A549 treated with RU486 at 1 μM for 4 hours (cell line): ENCODE data around the gene TOR1B. TPM values are rescaled to one million over a fixed set of nuclear protein-coding genes. Genes with fewer than 3 reads are reported as not detected.

ENCODE experiments used
- total RNA-seq: library from RNA; stranded (reverse); fragments of 200-300 nt; extraction: Qiagen RNA extraction; gene quantifications from 5 replicates; pipeline ENCODE4 v1.2.3, GENCODE V29; 2022; ENCODE audit warnings: low read depth

The TOR1B gene, protein sequence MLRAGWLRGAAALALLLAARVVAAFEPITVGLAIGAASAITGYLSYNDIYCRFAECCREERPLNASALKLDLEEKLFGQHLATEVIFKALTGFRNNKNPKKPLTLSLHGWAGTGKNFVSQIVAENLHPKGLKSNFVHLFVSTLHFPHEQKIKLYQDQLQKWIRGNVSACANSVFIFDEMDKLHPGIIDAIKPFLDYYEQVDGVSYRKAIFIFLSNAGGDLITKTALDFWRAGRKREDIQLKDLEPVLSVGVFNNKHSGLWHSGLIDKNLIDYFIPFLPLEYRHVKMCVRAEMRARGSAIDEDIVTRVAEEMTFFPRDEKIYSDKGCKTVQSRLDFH
- total RNA-seq: 20.0 to 25.3 TPM (median 24.0 TPM) in 5 replicates

DNA sequence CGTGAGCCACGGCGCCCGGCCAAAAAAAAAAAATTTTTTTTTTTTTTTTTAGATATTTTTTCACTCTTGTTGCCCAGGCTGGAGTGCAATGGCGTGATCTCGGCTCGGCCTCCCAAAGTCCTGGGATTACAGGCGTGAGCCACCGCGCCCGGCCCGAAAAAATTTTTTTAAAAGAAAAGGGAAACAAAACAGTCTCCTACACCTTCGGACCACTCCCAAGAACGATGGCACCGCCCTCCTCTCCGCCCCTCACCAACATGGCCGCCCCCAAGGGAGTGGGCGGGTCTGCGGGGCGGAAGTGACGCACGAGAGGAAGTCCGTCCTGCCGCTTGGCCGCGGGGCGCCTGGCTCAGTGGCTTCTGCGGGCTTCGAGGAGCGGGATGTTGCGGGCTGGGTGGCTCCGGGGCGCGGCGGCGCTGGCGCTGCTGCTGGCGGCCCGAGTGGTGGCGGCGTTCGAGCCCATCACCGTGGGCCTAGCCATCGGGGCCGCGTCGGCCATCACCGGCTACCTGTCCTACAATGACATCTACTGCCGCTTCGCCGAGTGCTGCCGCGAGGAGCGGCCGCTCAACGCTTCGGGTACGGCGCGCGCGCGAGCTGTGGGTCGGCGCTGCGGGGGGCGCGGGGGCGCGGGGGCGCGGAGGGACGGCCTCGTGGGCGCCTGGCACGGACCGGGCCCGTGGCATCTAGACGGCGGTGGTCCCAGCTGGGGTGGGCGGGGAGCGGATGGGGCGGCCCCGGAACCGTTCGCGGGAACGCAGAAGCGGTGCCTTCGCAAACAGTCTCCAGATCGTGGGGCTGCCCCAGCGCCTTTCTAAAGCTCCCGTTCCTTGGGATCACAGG is at the start of gene TOR1B:
Gene TOR1B, plus strand, starts transcription at position 352 of the 843 bp plus-strand sequence. Its CDS starts 29 bp downstream, at position 381.

GRCh38 chr9:129823935-129824601 is 21.1 kb downstream of the TOR1B start, which contains the start of gene TOR1A:
TOR1A (minus strand) TSS chr9:129824136; CDS start chr9:129824085, 51 bp downstream.

DNA sequence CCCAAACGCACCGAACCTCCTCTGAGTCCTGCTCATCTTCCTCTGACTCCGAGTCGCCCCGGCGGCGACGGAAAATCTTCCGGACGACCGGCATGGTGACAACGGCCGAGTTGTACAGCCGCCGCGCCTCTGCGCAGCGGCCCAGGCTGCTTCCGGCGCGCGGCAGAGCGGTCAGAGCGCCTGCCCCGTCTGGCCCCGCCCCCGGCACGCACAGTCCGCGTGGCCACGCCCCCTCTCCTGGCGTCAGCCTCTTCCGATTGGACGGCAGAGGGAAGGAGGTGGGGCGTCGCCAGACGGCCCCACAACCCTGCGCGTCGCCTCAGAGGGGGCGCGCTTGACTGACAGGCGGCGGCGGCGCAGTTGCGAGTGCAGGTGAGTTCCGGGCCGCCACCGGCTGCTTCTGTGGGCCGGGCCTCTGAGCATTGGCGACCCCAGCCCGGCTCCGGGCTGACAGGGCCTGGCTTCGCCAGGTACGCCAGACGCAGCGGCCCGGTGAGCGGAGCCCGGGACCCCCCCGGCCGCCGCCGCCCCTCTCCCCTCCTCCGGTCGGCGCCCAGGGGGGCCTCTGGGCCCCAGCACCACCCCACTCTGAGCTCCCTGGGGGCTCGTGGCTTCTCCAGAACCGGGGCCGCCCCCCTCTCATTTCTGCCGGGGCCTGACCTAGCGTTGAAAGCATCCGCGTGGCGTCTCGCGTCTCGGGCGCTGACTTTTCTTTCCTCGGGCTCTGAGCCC is 32.3 kb downstream of the TOR1B start, which contains the start of the genes C9orf78 and USP20:
Gene C9orf78, minus strand, starts transcription at position 148 of the 732 bp plus-strand sequence. Its CDS starts 54 bp downstream, at position 94.
Gene USP20, plus strand, starts transcription at position 331 of the 732 bp plus-strand sequence. CDS start 17,098 bp downstream, outside the sequence.

Other genes with a start within 250 kb of the TOR1B start
- 0.14 TPM in 1 of 5 replicates, not detected in the others for gene C9orf50, start 182.1 kb upstream of the TOR1B start, total RNA-seq
- gene NTMT1, start 177.0 kb upstream of the TOR1B start, total RNA-seq: 95.6 to 111 TPM (median 98.9 TPM) in 5 replicates
- gene ASB6, start 161.0 kb upstream of the TOR1B start, total RNA-seq: 18.7 to 26.2 TPM (median 24.0 TPM) in 5 replicates
- 3.1 to 8.8 TPM (median 7.9 TPM) in 5 replicates for gene PRRX2, start 137.5 kb upstream of the TOR1B start, total RNA-seq
- 108 to 136 TPM (median 113 TPM) in 5 replicates for gene PTGES, start 50.1 kb upstream of the TOR1B start, total RNA-seq
- gene TOR1A, start 21.0 kb downstream of the TOR1B start, total RNA-seq: 61.3 to 67.8 TPM (median 63.2 TPM) in 5 replicates
- gene C9orf78, start 32.1 kb downstream of the TOR1B start, total RNA-seq: 45.2 to 59.1 TPM (median 54.9 TPM) in 5 replicates
- gene USP20, start 32.3 kb downstream of the TOR1B start, total RNA-seq: 4.3 to 5.9 TPM (median 4.8 TPM) in 5 replicates
- gene FNBP1, start 240.0 kb downstream of the TOR1B start, total RNA-seq: 12.4 to 15.1 TPM (median 14.7 TPM) in 5 replicates